GM21381 (cell line): ENCODE data around the gene ZNF286A.
"Not testable (repeated sequence)": the region's sequence is repeated elsewhere in the genome, so short reads cannot be mapped to it uniquely, and the experiment has no call there.

Experiments used
- ATAC-seq: cut with Tn5 transposase; IDR thresholded peaks from one replicate; pipeline ENCODE4 v1.9.1; 2021; ENCODE audit warnings: mild to moderate bottlenecking, moderate library complexity; ENCODE audit not compliant: unreplicated experiment

The ZNF286A gene

GRCh38 chr17:15699413-15699924 lies at the start of gene ZNF286A:
Gene ZNF286A (plus strand): TSS chr17:15699752. CDS start chr17:15700330, 578 bp downstream.
- ATAC-seq: peak; percentile 96

GRCh38 chr17:15649861-15650421 lies 49.6 kb upstream of the ZNF286A start:
- no peak for ATAC-seq

- ATAC-seq: no peak
Measured at GRCh38 chr17:15650741-15651582, 48.6 kb upstream of the ZNF286A start.

GRCh38 chr17:15651583-15652110 lies 47.9 kb upstream of the ZNF286A start:
- ATAC-seq: peak; percentile 60

GRCh38 chr17:15652960-15653359 lies 46.6 kb upstream of the ZNF286A start:
- ATAC-seq: no peak

- not testable (repeated sequence) for ATAC-seq
Measured at GRCh38 chr17:15654401-15654800, 45.2 kb upstream of the ZNF286A start.

DNA sequence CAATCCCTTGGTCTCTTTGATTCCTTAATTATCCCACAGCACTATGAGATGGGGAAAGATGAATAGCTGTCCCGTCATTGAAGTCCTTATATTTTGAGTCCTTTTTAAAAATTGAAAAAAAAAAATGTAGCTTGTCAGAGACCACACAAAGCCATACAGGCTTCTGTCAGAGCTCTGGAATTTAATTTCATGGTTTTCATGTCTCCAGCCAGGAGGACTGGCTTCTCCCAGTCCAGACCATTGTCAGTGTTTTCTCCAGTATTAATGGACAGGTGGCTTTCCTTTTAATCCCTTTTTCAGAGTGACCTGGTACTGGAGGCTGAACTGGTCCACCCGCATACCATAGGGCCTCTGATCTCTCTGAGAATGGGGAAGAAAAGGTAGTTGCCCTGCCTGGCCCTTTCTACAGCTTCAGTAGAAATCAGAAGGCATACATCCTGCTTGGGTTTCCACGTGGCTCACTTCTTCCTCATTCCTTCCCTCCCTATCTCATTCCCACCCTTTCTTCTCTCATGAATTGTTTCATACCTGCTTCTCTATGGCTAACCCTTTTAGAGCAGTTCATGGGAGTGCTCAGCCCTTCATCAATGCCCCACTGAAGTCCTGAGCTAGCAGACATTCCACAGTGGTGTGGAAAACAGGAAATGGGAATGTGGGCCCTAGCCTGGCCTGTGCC lies 44.5 kb upstream of the ZNF286A start:
- no peak for ATAC-seq

DNA sequence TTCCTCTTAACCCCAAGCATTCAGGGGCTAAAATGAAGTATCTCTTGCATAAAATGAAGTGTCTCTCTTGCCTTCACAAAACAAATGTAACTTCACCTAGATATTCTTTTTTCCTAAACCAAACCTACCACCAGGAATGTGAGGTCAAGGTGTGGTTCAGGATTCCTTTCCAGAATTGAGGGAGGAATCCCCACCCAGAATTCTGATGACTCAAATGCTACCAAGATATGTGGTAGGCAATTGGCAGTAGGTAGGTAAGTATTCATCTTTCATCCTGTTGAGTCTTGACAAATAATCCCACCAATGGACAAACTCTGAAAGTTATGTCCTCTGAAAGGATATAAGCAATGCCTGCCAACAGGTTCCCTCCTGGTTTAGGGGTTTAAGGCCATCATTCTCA lies 41.7 kb upstream of the ZNF286A start:
- ATAC-seq: no peak

- no peak for ATAC-seq
Measured at GRCh38 chr17:15658296-15658695, 41.3 kb upstream of the ZNF286A start.

GRCh38 chr17:15659236-15659635 lies 40.3 kb upstream of the ZNF286A start:
- no peak for ATAC-seq

DNA sequence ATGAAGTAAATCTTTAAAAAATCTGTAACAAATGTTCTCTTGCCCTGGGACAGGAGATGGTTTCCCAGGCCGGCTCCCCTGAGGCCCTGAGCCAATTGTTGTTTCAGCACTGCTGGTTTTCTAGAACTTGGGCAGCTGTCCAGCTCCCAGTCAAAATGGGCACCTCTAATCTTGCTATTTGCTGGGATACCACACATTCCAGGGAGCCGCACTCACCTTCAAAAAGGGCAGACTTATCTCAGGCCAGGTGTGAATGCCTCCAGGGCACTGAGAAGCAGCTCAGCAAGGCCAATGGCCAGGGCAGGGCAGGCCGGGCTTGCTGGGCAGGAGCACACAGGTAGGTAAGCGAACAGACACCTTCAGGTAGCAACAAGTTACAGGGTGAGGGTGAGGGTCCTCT lies 39.9 kb upstream of the ZNF286A start:
- ATAC-seq: no peak

DNA sequence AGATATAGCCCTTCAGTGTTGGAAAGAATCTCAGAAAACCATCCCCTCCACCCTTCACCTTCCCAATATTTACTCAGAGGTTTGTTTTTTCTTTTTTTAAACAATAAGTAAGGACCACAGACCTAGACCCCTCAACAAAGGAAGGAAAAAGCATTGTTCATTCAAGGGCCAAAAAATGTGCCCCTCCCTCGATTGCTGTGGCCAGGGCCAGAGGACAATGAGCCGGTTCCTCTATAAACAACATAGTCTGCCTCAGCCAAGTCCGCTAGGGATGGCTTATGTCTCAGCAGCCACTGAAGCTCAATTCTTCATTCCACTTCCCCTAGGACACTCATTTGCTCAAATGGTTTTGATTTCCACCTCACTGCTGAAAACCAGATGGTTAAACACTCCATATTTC lies 39.5 kb upstream of the ZNF286A start:
- no peak for ATAC-seq

GRCh38 chr17:15662681-15663080 lies 36.9 kb upstream of the ZNF286A start:
- ATAC-seq: no peak

DNA sequence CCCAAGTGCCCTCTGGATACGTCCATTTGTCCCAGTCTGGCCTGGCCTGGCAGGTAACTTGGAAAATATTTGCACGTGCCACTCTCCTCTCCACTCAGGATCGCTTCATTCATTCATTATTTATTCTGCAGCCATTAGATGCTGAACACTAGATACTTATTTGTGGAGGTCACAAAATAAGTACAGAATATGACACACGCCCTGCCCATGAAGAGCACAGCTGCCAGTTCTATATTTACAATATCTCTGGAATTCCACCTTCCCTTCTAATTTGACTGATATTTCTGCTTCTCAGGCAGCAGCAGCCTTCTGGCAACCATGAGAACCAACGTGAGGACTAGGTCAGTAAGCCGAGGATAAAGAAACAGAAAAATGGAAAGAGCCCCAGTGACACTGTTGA lies 36.4 kb upstream of the ZNF286A start:
- ATAC-seq: no peak

GRCh38 chr17:15663691-15664090 lies 35.9 kb upstream of the ZNF286A start:
- ATAC-seq: no peak

DNA sequence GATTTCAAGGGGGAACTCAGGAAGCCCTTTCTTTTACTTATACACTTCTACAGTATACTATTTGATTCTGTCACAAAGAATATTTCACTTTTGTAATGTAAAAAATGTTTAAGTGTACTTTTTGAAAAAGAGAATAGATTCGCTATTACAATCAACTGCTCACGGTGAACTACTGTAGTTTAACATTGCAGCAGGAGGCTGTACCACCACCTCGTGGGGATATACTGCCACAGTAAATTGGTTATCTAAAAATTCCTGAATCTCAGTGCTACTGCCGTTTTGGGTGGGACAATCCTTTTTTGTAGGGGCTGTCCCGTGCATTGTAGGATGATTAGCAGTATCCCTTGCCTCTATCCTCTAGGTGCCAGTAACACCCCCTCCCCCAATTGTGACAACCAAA lies 30.0 kb upstream of the ZNF286A start:
- ATAC-seq: not testable (repeated sequence)

DNA sequence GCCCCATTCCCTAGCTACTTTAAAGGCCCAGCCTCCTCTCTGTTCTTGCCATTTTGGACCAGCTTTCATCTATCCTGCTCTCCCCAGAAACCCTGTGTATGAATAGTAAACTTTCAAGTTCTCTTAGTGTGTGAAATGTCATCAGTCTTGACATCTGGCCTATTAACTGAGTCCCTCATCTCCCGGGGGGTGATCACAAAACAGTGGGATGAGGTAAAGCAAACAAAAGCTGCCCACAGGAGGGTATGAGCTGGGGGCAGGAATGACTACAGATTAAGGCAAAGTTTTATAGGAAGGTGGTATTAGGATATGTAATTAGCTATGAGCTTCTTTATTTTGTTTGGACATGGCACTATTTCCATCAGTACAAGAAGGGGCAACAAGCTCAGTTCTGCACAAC lies 24.9 kb upstream of the ZNF286A start:
- not testable (repeated sequence) for ATAC-seq

DNA sequence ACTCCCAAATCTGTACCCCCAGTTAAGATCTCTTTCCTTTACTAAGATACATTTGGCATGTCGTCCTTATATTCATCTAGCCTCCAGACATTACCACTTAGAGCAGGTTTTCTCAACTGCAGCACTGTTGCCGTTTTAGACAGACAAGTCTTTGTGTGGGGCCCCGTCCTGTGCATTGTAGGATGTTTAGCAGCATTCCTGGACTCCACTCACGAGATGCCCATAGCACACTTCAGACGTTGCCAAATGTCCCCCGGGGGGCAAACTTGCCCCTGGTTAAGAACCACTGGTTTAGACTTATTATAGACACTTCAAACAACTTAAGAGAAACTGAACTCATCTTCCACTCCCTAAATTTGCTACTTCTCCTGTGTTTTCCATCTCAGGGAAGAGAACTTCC lies 23.6 kb upstream of the ZNF286A start:
- ATAC-seq: not testable (repeated sequence)

DNA sequence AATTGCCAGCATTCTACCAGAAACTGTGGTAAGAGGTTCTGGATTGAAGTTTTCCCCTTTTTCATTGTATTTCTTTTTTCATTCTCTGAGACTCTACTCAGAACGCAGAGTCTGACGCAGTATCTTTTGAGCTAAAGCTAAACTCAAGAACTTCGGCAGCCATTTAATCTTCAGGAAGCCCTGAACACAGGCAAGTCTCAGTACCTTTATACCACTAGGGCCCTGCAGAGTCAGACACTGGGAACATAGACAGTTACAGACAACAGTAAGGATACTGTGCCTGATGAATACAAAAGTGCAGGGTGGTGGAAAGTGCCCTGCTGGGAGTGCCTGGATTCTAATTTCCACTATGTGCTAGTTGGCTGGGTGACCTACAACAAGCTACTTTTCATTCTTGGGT lies 16.4 kb upstream of the ZNF286A start:
- ATAC-seq: not testable (repeated sequence)

GRCh38 chr17:15683824-15684478 lies 15.6 kb upstream of the ZNF286A start, which contains the start of gene TRIM16:
Gene TRIM16 (minus strand): TSS chr17:15684311. CDS start chr17:15651609, 32,702 bp downstream.
- peak; percentile 88 for ATAC-seq

DNA sequence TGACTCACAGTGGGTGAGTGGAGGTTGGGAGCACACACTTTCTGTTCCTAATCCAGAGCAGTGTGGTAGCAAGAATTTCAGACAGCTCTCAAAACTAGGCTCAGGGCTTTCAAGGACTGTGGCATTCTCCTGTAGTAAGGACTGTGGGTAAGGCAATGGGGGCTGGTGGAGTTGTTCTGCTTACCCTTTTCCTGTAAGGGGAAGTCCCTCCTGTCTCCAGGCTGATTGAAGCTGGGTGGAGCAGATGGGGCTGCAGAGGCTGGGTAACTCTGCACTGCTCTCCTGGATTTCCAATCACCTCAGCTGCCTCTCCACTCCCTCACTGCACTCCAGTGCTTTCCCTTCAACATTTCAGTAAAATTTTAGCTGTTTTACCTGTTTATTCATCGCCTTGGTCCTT lies 12.1 kb upstream of the ZNF286A start:
- ATAC-seq: not testable (repeated sequence)
